ENCODE data around the gene SH3BP5.

- TF ChIP-seq CTCF (IDR thresholded peaks at IDR 0.05) (no peak), POLR2A (IDR thresholded peaks at IDR 0.05) (no peak), POLR2AphosphoS5 (IDR thresholded peaks at IDR 0.05) (no peak)
Observed at GRCh38 chr3:15336057-15336456, 3.7 kb upstream of the SH3BP5 start.
